IgD-negative memory B cell (primary cell): ENCODE data around the gene ADCY5. TPM values are rescaled to one million over a fixed set of nuclear protein-coding genes. Genes with fewer than 3 reads are reported as not detected.

Source experiments
- H3K27ac Mint-ChIP-seq, 3 donors: one replicate each; pipeline ENCODE4 v1.8.0; 2020 to 2022; ENCODE audit warnings: mild to moderate bottlenecking in 3 of 3, mixed read lengths in 3 of 3, moderate library complexity in 1 of 3
- H3K27me3 Mint-ChIP-seq: one replicate; pipeline ENCODE4 v1.8.0; 2021; ENCODE audit warnings: mixed read lengths
- H3K36me3 Mint-ChIP-seq: one replicate; pipeline ENCODE4 v1.8.0; 2020; ENCODE audit warnings: mild to moderate bottlenecking, mixed read lengths
- H3K4me1 Mint-ChIP-seq, 3 donors: one replicate each; pipeline ENCODE4 v1.8.0; 2020 to 2022; ENCODE audit warnings: mixed read lengths in 3 of 3, mild to moderate bottlenecking in 1 of 3
- H3K4me3 Mint-ChIP-seq, 4 donors: one replicate each; pipeline ENCODE4 v1.8.0; 2020 to 2022; ENCODE audit warnings: mild to moderate bottlenecking in 4 of 4, mixed read lengths in 4 of 4, moderate library complexity in 3 of 4
- H3K9me3 Mint-ChIP-seq, 3 donors: one replicate each; pipeline ENCODE4 v1.8.0; 2020 to 2021; ENCODE audit warnings: mixed read lengths in 3 of 3, mild to moderate bottlenecking in 1 of 3
- polyA plus RNA-seq: library from polyadenylated mRNA; unstranded; fragments of 300-500 nt; fragmentation: Illumina TruSeq; gene quantifications from one replicate; pipeline ENCODE4 v1.2.3, GENCODE V29; 2021

The ADCY5 gene
- polyA plus RNA-seq, 1 donor from 2014 or later: not detected

DNA sequence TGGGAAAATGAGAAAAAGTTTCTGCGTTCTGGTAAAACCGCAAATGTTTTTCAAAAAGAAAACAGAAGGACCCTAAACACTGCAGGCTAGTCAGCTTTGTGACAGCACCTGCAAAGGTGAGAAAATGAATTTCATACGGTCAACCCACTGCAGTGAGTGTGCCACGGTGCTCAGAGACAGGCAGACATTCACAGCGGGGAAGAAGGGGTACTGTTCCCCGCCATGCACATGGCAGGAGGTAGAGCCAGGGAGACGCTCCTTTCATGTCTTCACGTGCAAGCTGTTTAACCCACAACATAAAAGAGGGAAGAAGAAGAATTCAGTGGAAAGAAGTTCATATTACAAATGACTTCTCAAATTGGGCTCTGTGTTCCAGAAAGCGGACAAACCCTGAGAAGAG lies 137.7 kb downstream of the ADCY5 start:
- H3K9me3 Mint-ChIP-seq: no peaks in the 10 kb centered on the region
- H3K4me3 Mint-ChIP-seq: no peak overlapping the region
- peaks cover 0 to 4% (median 3%) of the 10 kb centered on the region in 3 donors for H3K4me1 Mint-ChIP-seq
- no peak overlapping the region for H3K27ac Mint-ChIP-seq
- no peaks in the 10 kb centered on the region for H3K36me3 Mint-ChIP-seq
- H3K27me3 Mint-ChIP-seq: peaks cover 7% of the 10 kb centered on the region

DNA sequence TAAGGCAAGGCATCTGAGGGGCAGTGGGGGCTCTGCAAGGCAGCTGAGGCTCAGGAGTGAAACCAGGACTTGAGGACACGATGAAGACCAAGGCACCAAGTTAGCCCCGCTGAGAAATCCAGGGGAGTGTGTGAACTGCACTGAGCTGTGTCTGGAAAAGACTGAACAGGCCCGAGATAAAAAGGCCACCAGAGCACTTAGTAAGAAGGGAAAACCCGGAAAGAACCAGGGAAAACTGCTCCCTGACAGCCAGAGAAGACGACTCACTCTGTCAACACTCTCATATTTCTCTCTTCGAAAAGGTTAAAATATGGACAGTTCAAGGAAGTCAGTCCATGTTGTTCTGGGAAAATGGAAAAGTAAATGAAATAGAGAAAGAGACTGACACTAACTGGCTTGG lies 138.1 kb downstream of the ADCY5 start:
- H3K27me3 Mint-ChIP-seq: peaks cover 10% of the 10 kb centered on the region
- peaks cover 0 to 4% (median 3%) of the 10 kb centered on the region in 3 donors for H3K4me1 Mint-ChIP-seq
- no peak overlapping the region for H3K27ac Mint-ChIP-seq
- no peaks in the 10 kb centered on the region for H3K36me3 Mint-ChIP-seq
- no peaks in the 10 kb centered on the region for H3K9me3 Mint-ChIP-seq
- H3K4me3 Mint-ChIP-seq: no peak overlapping the region

DNA sequence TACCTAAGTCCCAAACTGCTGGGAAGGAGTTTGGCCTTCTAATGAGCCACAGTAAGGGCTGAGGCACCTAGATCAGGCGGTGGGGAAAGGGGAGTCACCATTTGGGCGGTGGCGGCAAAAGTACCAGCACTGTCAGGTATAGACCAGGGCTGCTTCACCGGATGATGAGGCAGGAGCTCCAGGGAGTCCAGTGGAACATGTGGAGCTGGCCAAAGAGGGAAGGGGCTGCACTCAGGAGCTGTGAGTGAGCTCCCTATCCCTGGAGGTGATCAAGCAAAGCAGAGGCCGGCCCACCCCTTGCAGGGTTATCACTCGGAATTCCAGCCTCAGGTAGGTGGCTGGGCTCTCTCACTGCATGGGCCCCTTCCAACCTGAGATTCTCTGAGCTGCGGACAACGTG lies 138.7 kb downstream of the ADCY5 start:
- Mint-ChIP-seq H3K4me3 (no peak overlapping the region), H3K36me3 (no peaks in the 10 kb centered on the region), H3K27ac (no peak overlapping the region), H3K9me3 (no peaks in the 10 kb centered on the region), H3K4me1 (peaks cover 0 to 3% (median 2%) of the 10 kb centered on the region in 3 donors), H3K27me3 (peaks cover 10% of the 10 kb centered on the region)

DNA sequence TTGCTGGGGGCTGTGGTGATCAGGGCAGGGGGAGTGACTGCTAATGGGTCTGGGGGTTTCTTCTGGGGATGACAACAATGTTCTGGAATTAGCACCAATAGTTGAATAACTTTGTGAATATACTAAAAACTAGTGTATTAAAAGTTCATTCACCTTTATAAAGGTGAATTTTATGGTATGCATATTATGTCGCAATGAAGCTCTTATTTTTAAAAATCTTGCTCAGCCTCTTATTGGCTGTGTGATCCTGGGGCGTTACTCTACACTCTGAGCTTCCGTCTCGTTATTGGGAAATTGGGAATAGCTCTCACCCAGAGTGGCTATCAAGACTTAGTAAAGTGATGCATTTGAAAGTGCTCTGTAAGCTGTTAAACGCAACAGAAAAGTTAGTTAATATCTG lies 141.8 kb downstream of the ADCY5 start:
- H3K4me1 Mint-ChIP-seq: peaks cover 0 to 2% (median 1%) of the 10 kb centered on the region in 3 donors
- no peak overlapping the region for H3K4me3 Mint-ChIP-seq
- peaks cover 2% of the 10 kb centered on the region for H3K36me3 Mint-ChIP-seq
- H3K27me3 Mint-ChIP-seq: peaks cover 28% of the 10 kb centered on the region
- no peak overlapping the region for H3K27ac Mint-ChIP-seq
- no peaks in the 10 kb centered on the region for H3K9me3 Mint-ChIP-seq

DNA sequence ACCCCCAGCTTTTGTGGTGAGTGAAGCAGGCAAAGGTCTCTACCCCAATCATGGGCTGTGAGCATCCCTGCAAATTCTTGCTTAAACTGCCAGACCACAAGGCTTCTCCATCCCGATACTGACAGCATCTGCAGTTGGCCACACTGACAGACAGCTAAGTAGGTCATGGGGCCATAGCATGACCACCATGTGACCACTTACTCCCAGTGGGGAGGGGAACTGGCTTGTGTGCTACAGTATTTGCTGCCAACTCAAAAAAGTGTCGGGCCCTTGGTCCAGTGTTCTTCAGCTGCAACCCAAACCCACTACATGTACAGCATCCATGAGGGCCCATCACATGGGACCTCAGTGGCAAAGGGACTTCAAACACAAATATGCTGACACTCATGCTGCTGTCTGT lies 143.7 kb downstream of the ADCY5 start:
- Mint-ChIP-seq H3K27me3 (peaks cover 28% of the 10 kb centered on the region), H3K36me3 (peaks cover 2% of the 10 kb centered on the region), H3K9me3 (no peaks in the 10 kb centered on the region), H3K4me1 (peaks cover 0 to 2% (median 1%) of the 10 kb centered on the region in 3 donors), H3K27ac (no peak overlapping the region), H3K4me3 (no peak overlapping the region)

DNA sequence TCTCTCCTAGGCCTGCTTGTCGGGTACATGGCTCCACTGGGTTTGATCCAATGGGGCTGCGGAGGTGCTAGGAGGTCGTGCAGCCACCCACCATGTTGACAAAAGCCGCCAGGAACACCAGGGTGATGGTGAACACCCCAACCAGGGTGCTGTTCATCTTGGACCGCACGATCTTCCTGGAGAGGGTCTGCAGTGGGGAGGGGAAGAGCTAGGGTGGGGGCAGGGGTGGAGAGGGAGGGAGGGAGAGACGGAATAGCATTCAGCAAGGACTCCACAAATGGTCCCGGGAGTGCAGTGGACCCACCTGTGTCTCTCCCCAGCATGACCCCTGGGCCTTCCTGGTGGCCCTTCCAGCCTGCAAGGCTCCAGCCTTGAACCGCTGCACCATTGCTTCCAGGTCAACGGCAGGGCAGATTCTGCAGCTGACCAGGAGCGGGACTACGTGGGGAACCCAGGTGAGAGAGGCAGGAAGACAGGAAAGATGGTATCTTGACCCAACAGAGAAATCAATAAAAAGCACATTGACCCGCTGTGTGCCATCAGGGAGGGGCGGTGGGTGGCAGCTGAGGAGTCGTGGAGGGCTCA lies 144.8 kb downstream of the ADCY5 start:
- Mint-ChIP-seq H3K4me3 (peak overlapping the region in 1 of 4 donors; percentile 23), H3K4me1 (peaks cover 0 to 2% (median 1%) of the 10 kb centered on the region in 3 donors), H3K27ac (peak overlapping the region in 1 of 3 donors; percentile 57)

DNA sequence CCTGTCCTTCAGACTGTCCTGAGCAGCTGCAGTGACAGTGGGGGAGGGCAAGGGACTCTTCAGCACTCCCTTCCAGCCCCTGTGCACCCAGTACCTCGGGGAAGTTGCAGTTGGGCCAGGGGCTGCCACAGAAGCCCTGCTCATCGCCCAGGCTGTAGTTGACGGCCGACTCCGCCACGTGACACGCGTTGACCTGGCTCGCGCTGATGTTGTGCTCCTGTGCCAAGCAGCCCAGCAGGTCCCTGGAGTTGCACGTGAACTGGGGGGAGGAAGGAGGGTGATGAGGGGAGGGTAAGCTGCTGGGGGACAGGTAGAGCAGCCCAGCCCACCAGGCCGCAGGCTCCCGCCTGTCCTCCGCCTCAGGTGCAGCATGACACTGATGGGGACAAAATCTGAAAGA lies 145.9 kb downstream of the ADCY5 start:
- Mint-ChIP-seq H3K9me3 (no peaks in the 10 kb centered on the region), H3K36me3 (peaks cover 3% of the 10 kb centered on the region), H3K27ac (no peak overlapping the region), H3K4me1 (peaks cover 0 to 2% (median 0%) of the 10 kb centered on the region in 3 donors), H3K4me3 (no peak overlapping the region), H3K27me3 (peaks cover 24% of the 10 kb centered on the region)

More for the DNA sequence above, 144.8 kb downstream of the ADCY5 start:
- no peaks in the 10 kb centered on the region for H3K9me3 Mint-ChIP-seq
- H3K36me3 Mint-ChIP-seq: peaks cover 3% of the 10 kb centered on the region
- peaks cover 28% of the 10 kb centered on the region for H3K27me3 Mint-ChIP-seq

DNA sequence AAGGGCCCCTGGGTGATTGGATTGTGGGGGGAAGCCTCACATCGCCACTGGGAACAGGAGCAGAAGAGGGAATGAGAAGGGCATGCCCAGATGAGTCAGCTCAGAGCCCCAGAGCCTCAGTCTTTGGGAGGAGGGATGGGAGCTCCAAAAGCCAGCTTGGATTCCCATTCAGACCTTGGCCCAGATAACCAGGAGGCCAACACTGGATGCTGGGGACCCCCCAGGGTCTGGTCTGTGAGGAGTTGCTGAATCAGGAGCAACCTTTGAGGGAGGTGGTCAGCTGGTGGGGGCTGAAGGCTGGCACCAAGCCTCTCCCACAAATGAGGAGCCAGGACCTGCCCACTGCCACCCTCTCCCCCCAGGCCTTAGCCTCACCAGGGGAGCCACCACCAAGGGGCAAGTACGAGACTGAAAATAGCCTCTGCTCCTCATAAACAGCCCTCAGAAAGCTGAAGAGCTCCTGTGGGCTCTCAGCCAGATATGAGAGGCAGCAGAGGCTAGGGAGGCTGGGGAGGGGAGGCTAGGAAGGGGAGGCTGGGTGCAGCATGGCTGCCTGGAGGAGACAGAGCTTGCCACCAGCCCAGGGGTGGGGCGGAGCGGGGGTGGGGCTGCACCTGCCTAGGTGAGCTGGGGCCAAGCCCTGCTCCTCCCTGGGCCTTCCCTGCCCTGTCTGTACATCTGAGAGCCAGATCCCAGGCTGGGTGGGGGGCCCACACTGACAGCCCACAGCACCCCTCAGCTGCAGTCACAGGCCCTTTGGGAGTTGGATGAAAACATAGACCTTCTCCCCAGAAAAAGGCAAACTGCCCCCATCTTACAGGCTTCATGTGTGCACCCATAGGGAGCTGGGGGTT lies 147.3 kb downstream of the ADCY5 start:
- H3K36me3 Mint-ChIP-seq: peaks cover 3% of the 10 kb centered on the region
- H3K27me3 Mint-ChIP-seq: peaks cover 24% of the 10 kb centered on the region
- no peaks in the 10 kb centered on the region for H3K9me3 Mint-ChIP-seq
- no peak overlapping the region for H3K4me3 Mint-ChIP-seq
- no peaks in the 10 kb centered on the region for H3K4me1 Mint-ChIP-seq
- no peak overlapping the region for H3K27ac Mint-ChIP-seq

DNA sequence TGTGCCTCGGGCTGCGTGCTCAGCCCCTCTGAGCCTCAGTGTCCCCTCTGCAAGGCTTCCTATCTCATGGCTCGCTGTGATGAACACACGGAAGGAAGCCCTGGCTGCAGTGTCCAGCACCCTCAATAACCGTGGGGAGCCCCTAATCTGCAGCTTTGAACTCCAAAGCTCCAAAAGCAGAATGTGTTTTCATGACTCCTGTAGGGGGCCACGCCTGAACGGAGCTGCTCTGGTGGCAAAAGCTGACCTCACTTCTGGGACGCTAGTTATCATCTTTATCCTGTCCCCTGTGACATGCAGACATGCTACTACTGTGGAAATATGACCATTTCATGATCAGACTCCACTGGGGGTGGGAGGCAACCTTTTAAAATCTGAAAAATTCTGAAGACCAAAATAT lies 148.3 kb downstream of the ADCY5 start:
- Mint-ChIP-seq H3K4me3 (no peak overlapping the region), H3K36me3 (peaks cover 3% of the 10 kb centered on the region), H3K27ac (no peak overlapping the region), H3K27me3 (peaks cover 20% of the 10 kb centered on the region), H3K4me1 (no peaks in the 10 kb centered on the region), H3K9me3 (no peaks in the 10 kb centered on the region)

DNA sequence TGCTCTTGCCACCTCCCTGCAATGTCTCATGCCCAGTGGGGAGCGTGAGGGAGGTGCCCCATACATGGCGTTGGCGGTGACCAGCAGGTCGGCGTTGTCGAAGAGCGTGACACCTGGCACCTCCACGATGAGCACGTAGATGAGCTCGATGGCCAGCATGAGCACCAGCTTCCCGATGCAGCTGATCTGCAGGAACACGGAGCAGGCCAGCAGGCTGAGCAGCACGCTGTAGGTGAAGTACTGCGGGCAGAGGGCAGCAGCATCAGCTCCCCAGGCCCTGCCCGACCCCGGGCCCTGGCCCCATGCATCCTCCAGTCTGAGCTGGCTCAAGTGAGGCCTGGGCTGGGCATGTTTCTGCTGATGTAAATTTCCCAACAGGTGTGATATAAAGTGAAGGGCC lies 148.8 kb downstream of the ADCY5 start:
- H3K4me1 Mint-ChIP-seq: no peaks in the 10 kb centered on the region
- H3K36me3 Mint-ChIP-seq: peaks cover 3% of the 10 kb centered on the region
- H3K4me3 Mint-ChIP-seq: no peak overlapping the region
- no peak overlapping the region for H3K27ac Mint-ChIP-seq
- H3K27me3 Mint-ChIP-seq: peaks cover 20% of the 10 kb centered on the region
- H3K9me3 Mint-ChIP-seq: no peaks in the 10 kb centered on the region

DNA sequence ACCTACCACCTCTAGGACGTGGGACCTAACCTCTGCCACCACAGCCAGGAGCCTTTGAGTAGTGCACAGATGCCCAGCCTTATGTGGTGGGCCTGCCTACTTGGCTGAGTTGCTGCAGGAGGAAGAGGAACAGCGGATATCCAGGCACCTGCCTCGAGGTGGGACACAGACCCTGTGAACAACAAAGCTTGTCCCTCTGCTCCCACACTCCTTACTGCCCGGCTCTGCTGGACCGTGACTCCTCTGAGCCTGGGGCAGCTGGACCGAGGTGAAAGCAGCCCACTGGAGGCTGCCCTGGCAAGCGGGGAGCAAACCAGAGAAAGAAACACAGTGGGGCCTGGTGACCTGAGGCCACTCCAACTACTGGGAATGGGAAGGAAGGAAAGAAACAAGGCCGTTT lies 149.3 kb downstream of the ADCY5 start:
- no peaks in the 10 kb centered on the region for H3K4me1 Mint-ChIP-seq
- peaks cover 3% of the 10 kb centered on the region for H3K36me3 Mint-ChIP-seq
- no peak overlapping the region for H3K4me3 Mint-ChIP-seq
- peaks cover 19% of the 10 kb centered on the region for H3K27me3 Mint-ChIP-seq
- no peak overlapping the region for H3K27ac Mint-ChIP-seq
- H3K9me3 Mint-ChIP-seq: no peaks in the 10 kb centered on the region

DNA sequence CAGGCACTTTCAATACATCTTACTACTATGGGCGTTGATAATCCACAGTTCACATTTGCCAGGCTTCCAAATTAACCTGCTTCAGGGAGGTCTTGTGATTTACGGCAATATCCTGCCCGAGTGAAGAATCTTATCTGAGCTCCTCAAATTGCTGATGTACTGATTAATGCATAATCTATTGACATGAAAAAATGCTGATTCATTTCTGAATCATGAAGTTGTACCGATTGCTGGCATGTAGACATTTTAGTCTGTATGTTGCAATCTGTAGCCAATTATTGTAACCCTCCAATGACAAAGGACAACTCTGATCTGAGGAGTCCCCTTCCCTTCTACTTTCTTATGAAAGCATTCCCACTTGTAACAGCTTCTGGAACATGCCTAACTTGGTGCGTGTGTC lies 150.0 kb downstream of the ADCY5 start:
- Mint-ChIP-seq H3K27me3 (peaks cover 17% of the 10 kb centered on the region), H3K27ac (no peak overlapping the region), H3K36me3 (peaks cover 4% of the 10 kb centered on the region), H3K9me3 (no peaks in the 10 kb centered on the region), H3K4me1 (no peaks in the 10 kb centered on the region), H3K4me3 (no peak overlapping the region)

DNA sequence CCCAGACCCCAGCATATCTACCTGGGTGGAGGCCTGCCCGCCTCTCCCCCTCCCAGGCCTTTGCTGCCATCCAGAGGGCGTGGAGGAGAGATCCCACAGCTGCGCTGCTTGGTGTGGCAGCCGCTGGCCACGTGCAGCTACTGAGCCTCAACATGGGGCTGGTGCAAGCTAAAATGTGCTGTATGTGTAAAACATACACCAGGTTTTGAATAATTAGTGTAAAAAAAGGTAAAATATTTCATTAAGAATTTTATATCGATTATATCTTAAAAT lies 151.3 kb downstream of the ADCY5 start:
- Mint-ChIP-seq H3K27ac (no peak overlapping the region), H3K27me3 (peaks cover 6% of the 10 kb centered on the region)

DNA sequence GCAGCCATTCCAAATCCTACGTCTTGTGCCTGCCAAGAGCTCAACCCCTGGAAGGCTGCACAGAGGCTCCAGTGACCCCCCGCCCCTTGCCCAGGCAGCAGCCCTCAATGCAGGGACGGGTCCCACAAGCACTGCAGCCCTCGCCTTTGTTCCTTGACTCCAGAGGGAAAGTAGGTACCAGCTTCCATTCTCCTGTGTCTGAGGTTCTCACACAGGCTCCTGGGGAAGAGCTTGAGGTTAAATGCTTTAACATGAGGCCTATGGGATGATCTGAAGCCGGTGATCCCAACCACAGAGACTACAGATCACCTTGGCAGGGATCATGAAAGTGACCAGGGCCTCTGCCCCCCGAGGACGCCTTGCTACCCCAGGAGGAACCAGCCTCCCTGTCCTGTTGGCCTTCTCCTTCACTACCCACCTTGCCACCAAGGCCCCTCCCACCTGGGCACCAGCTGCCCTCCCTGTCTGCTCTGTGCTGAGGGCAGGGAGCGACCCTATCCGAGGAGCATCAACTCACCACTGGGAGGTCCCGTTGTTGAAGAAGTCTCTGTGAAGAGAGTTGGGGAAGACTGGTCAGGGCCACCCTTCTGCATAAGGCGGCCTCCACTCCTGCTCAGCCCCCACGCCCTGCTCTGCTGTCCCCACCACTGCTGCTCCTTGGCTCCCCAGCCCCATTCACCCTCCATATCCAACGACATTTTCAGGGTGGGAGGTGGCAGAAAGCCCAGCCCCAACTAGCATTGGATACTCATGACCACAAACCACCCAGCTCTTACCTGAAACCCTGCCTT lies 151.9 kb downstream of the ADCY5 start:
- Mint-ChIP-seq H3K27me3 (peaks cover 4% of the 10 kb centered on the region), H3K27ac (no peak overlapping the region)

More for the DNA sequence above, 151.3 kb downstream of the ADCY5 start:
- no peak overlapping the region for H3K4me3 Mint-ChIP-seq
- no peaks in the 10 kb centered on the region for H3K4me1 Mint-ChIP-seq
- H3K36me3 Mint-ChIP-seq: peaks cover 3% of the 10 kb centered on the region
- H3K9me3 Mint-ChIP-seq: no peaks in the 10 kb centered on the region

DNA sequence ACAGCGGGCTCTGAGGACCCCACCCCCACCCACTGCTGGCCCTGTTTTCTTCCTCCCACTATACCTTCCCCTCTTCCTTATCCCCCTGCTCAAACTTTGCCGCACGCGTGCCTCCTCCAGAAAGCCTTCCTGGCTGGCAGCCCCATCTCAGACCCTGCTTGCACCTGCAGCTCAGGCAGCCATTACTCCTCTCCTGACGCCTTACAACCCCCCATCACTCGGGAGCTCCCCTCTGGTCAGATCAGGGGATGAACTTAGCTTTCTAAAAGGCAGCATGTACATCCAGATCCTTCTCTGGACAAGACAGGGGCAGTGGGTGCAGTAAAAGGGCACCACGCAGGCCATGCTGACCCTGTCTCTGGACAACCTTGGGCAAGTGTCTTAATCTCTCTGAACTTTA lies 152.6 kb downstream of the ADCY5 start:
- Mint-ChIP-seq H3K27ac (no peak overlapping the region), H3K4me3 (no peak overlapping the region), H3K27me3 (peaks cover 4% of the 10 kb centered on the region), H3K9me3 (no peaks in the 10 kb centered on the region), H3K4me1 (no peaks in the 10 kb centered on the region), H3K36me3 (peaks cover 3% of the 10 kb centered on the region)

More for the DNA sequence above, 151.9 kb downstream of the ADCY5 start:
- H3K9me3 Mint-ChIP-seq: no peaks in the 10 kb centered on the region
- no peak overlapping the region for H3K4me3 Mint-ChIP-seq
- peaks cover 3% of the 10 kb centered on the region for H3K36me3 Mint-ChIP-seq
- H3K4me1 Mint-ChIP-seq: no peaks in the 10 kb centered on the region
